Lung (tissue), 12 donors: Measurements from ENCODE around the gene MACROD1. TPM values are rescaled to one million over a fixed set of nuclear protein-coding genes. Genes with fewer than 3 reads are reported as not detected.

Experiments
- ATAC-seq: fragments of 200-7000 bp; cut with Tn5 transposase; one replicate; pipeline ENCODE4 v1.9.1; 2020; ENCODE audit warnings: moderate number of reproducible peaks; ENCODE audit not compliant: insufficient read depth, low FRiP score
- DNase-seq, 3 donors: peaks; one replicate each; pipeline ENCODE4 v3.0.0-alpha.2; 2013 to 2017
- H3K27ac ChIP-seq, 2 donors: one replicate each; pipeline ENCODE4 v1.5.1; 2013; ENCODE audit warnings: mild to moderate bottlenecking in 2 of 2, moderate library complexity in 2 of 2, control low read depth in 1 of 2, inconsistent platforms in 1 of 2, low read depth in 1 of 2, low read length in 1 of 2
- H3K27me3 ChIP-seq, 3 donors: one replicate each; pipeline ENCODE4 v1.5.1; 2013; ENCODE audit warnings: low read length in 2 of 3; ENCODE audit not compliant: control insufficient read depth in 3 of 3, insufficient read depth in 3 of 3
- H3K36me3 ChIP-seq, 4 donors: one replicate each; pipeline ENCODE4 v1.5.1; 2013; ENCODE audit warnings: low read length in 4 of 4, mild to moderate bottlenecking in 1 of 4, moderate library complexity in 1 of 4; ENCODE audit not compliant: control insufficient read depth in 4 of 4, insufficient read depth in 4 of 4
- H3K4me1 ChIP-seq, 5 donors: one replicate each; pipeline ENCODE4 v1.5.1; 2013; ENCODE audit warnings: low read length in 5 of 5, mild to moderate bottlenecking in 2 of 5, moderate library complexity in 1 of 5; ENCODE audit not compliant: control insufficient read depth in 5 of 5, insufficient read depth in 5 of 5
- H3K4me3 ChIP-seq: one replicate; pipeline ENCODE4 v1.5.1; 2013; ENCODE audit warnings: mild to moderate bottlenecking, control low read depth, moderate library complexity
- H3K9ac ChIP-seq, 2 donors: one replicate each; pipeline ENCODE4 v1.5.1; 2013; ENCODE audit warnings: low read length in 2 of 2, control low read depth in 1 of 2; ENCODE audit not compliant: insufficient read depth in 1 of 2
- H3K9me3 ChIP-seq, 4 donors: one replicate each; pipeline ENCODE4 v1.5.1; 2013; ENCODE audit warnings: low read length in 3 of 4, mild to moderate bottlenecking in 1 of 4, moderate library complexity in 1 of 4; ENCODE audit not compliant: control insufficient read depth in 4 of 4, insufficient read depth in 3 of 4
- CTCF ChIP-seq: IDR thresholded peaks from 2 replicates; pipeline ENCODE4 v1.5.1; 2012; ENCODE audit warnings: mild to moderate bottlenecking; ENCODE audit errors: control extremely low read depth, extremely low read depth
- WGBS, 2 donors: extraction: QIAGEN DNeasy Blood & Tissue Kit; methylation state at CpG; one replicate each; pipeline ENCODE4 v1.1.7; 2013; 5-methylcytosine and 5-hydroxymethylcytosine counted together
- polyA plus RNA-seq, 2 donors: library from polyadenylated mRNA; stranded (reverse); fragments of 200-250 nt; gene quantifications; one replicate each; pipeline ENCODE4 v1.2.1, GENCODE V29; 2013
- total RNA-seq, 2 donors: library from RNA; depleted of rRNA in 1 of 2; stranded (reverse); fragments of >200 nt in 1 of 2; gene quantifications; one replicate each; pipeline ENCODE4 v1.2.1, GENCODE V29; 2014 to 2021
- donor health status: control.
- donor health status: control.
- donor health status: Bipolar disorder and iron deficiency.
- donor health status: healthy.
- donor health status: DM: yes; HTN: yes; CAD: no.

Gene MACROD1
- total and polyA plus RNA-seq, 4 donors, result 9.9 to 70.0 (median 19.0) TPM

DNA sequence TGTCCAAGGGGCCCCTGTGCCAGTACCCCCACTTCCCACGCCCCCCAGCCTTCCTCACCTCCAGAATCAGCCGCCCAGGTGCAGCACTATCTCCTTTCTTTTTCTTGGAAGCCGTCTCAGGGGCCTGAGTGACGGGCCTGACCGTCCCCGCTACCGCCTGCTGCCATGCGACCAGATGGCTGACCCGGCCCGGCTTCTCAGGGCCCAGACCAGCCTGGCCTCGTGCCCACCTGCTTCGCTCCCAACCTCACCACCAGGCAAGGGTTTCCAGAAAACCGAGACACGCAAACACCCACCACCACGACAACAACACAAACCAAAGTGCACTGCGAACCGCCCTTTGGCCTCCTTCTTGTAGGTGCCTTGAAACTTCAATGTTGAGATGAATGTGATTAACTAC lies 39.1 kb downstream of the MACROD1 start:
- DNase-seq (no peak), ATAC-seq (no peak)
- Histone ChIP-seq H3K27ac (no peak overlapping the region), H3K36me3 (no peaks in the 10 kb centered on the region), H3K9ac (no peak overlapping the region), H3K27me3 (no peaks in the 10 kb centered on the region), H3K9me3 (no peaks in the 10 kb centered on the region), H3K4me3 (no peak overlapping the region), H3K4me1 (peaks cover 0 to 26% (median under 1%) of the 10 kb centered on the region in 5 donors)
- no peak for TF ChIP-seq CTCF
- 93 to 94% methylated on average over 17 of the region's 17 CpGs for WGBS, 2 donors

- Histone ChIP-seq H3K9ac (no peak overlapping the region), H3K27me3 (no peaks in the 10 kb centered on the region), H3K9me3 (no peaks in the 10 kb centered on the region), H3K4me3 (no peak overlapping the region), H3K4me1 (peaks cover 0 to 28% (median 0%) of the 10 kb centered on the region in 5 donors), H3K27ac (no peak overlapping the region), H3K36me3 (no peaks in the 10 kb centered on the region)
- ATAC-seq (no peak), DNase-seq (peak; percentile 63 to 74 (median 74))
- WGBS, 2 donors, result 70 to 82% methylated on average over 12 of the region's 12 CpGs
- no peak for TF ChIP-seq CTCF
Observed at GRCh38 chr11:64126371-64126770, 39.5 kb downstream of the MACROD1 start.

DNA sequence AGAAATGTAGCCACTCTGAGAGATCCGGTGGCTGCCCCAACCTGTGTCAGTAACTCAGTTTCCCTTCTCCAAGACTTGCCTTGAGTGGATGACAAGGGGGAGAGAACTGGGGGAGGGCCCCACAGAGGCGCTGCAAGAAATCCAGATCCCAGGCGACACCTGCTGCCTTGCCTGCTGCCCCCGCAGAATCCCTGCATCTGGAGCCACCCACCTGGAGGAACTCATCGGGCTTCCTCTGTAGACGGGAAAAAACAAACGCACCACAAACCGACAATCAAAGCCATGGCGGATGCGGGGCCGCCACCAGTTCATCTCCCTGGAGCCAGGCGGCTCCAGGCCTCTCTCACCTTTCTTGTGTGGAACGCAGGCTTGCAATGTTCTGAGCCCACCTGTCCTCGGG lies 40.2 kb downstream of the MACROD1 start:
- Histone ChIP-seq H3K9ac (no peak overlapping the region), H3K27me3 (no peaks in the 10 kb centered on the region), H3K4me3 (no peak overlapping the region), H3K27ac (no peak overlapping the region), H3K4me1 (peaks cover 0 to 29% (median 0%) of the 10 kb centered on the region in 5 donors), H3K36me3 (no peaks in the 10 kb centered on the region), H3K9me3 (no peaks in the 10 kb centered on the region)
- DNase-seq, result no peak
- no peak for ATAC-seq
- TF ChIP-seq CTCF, result no peak
- 44 to 76% methylated on average over 14 of the region's 14 CpGs for WGBS, 2 donors

- Histone ChIP-seq H3K4me1 (peaks cover 0 to 29% (median 0%) of the 10 kb centered on the region in 5 donors), H3K4me3 (no peak overlapping the region), H3K27me3 (no peaks in the 10 kb centered on the region), H3K9ac (no peak overlapping the region), H3K9me3 (no peaks in the 10 kb centered on the region), H3K36me3 (no peaks in the 10 kb centered on the region), H3K27ac (no peak overlapping the region)
- 78 to 91% methylated on average over 9 of the region's 9 CpGs for WGBS, 2 donors
- ATAC-seq (no peak), DNase-seq (peak in 1 of 3 donors; percentile 44)
- TF ChIP-seq CTCF, result no peak
Observed at GRCh38 chr11:64124147-64124546, 41.8 kb downstream of the MACROD1 start.
